Smooth muscle cell (in vitro differentiated cells): ENCODE results near the gene LUC7L3. TPM values are rescaled to one million over a fixed set of nuclear protein-coding genes. Genes with fewer than 3 reads are reported as not detected.

Source experiments
- DNase-seq: peaks from one replicate; lab custom pipeline; 2025; ENCODE audit not compliant: unreplicated experiment; lab: John Stamatoyannopoulos, UW
- H2AFZ ChIP-seq: fragments of 200-600 bp; sonication (generic); 2 replicates; pipeline ENCODE4 v1.6.0; 2016; ENCODE audit warnings: antibody characterized with exemption, low read depth, mild to moderate bottlenecking
- H3F3A ChIP-seq: fragments of 200-600 bp; sonication (generic); 2 replicates; pipeline ENCODE4 v1.6.0; 2017; ENCODE audit warnings: antibody characterized with exemption, low read depth
- H3K27ac ChIP-seq: fragments of 200-600 bp; sonication (generic); 2 replicates; pipeline ENCODE4 v1.5.1; 2016; ENCODE audit warnings: low read depth, mild to moderate bottlenecking
- H3K27me3 ChIP-seq: fragments of 200-600 bp; sonication (generic); 2 replicates; pipeline ENCODE4 v1.6.1; 2016; ENCODE audit warnings: low read depth, mild to moderate bottlenecking
- H3K36me3 ChIP-seq: fragments of 200-600 bp; sonication (generic); 2 replicates; pipeline ENCODE4 v1.5.1; 2016; ENCODE audit warnings: low read depth
- H3K4me1 ChIP-seq: fragments of 200-600 bp; sonication (generic); 2 replicates; pipeline ENCODE4 v1.5.1; 2016; ENCODE audit warnings: low read depth
- H3K4me2 ChIP-seq: fragments of 200-600 bp; sonication (generic); 2 replicates; pipeline ENCODE4 v1.6.0; 2016; ENCODE audit warnings: mild to moderate bottlenecking
- H3K4me3 ChIP-seq: fragments of 200-600 bp; sonication (generic); 2 replicates; pipeline ENCODE4 v1.5.1; 2016; ENCODE audit warnings: mild to moderate bottlenecking
- H3K79me2 ChIP-seq: fragments of 200-600 bp; sonication (generic); 2 replicates; pipeline ENCODE4 v1.6.0; 2016; ENCODE audit warnings: low read depth, mild to moderate bottlenecking
- H3K9ac ChIP-seq: fragments of 200-600 bp; sonication (generic); 2 replicates; pipeline ENCODE4 v1.6.0; 2016; ENCODE audit warnings: low read depth
- H3K9me3 ChIP-seq: fragments of 200-600 bp; sonication (generic); replicated peaks from 2 replicates; pipeline ENCODE4 v1.5.1; 2016; ENCODE audit warnings: low read depth
- H4K20me1 ChIP-seq: fragments of 200-600 bp; sonication (generic); 2 replicates; pipeline ENCODE4 v1.6.0; 2016; ENCODE audit warnings: low read depth
- WGBS: methylation state at CpG from one replicate; pipeline ENCODE4 v1.1.7; 2016; ENCODE audit warnings: low lambda C conversion rate; 5-methylcytosine and 5-hydroxymethylcytosine counted together
- polyA plus RNA-seq: library from polyadenylated mRNA; unstranded; fragments of >200 nt; fragmentation: Nextera tagmentation; extraction: Ambion mirVana; gene quantifications from 2 replicates; pipeline ENCODE4 v1.2.1, GENCODE V29; 2016
- total RNA-seq: library from RNA; depleted of rRNA; stranded (reverse); fragments of >200 nt; gene quantifications from 2 replicates; pipeline ENCODE4 v1.2.3, GENCODE V29; 2014
- TF ChIP-seq, protein P1 (sequence below): fragments of 200-600 bp; sonication (generic); IDR thresholded peaks from 2 replicates; pipeline ENCODE4 v1.5.1; 2017; ENCODE audit warnings: borderline replicate concordance, mild to moderate bottlenecking, antibody characterized with exemption; ENCODE audit not compliant: insufficient read depth, poor library complexity, severe bottlenecking

LUC7L3 gene
- total and polyA plus RNA-seq, 2 experiments from 2014 or later = 75.9 to 77.8 TPM

GRCh38 chr17:50731575-50732460 lies 12.4 kb downstream of the LUC7L3 start:
- TF ChIP-seq, protein P1, sequence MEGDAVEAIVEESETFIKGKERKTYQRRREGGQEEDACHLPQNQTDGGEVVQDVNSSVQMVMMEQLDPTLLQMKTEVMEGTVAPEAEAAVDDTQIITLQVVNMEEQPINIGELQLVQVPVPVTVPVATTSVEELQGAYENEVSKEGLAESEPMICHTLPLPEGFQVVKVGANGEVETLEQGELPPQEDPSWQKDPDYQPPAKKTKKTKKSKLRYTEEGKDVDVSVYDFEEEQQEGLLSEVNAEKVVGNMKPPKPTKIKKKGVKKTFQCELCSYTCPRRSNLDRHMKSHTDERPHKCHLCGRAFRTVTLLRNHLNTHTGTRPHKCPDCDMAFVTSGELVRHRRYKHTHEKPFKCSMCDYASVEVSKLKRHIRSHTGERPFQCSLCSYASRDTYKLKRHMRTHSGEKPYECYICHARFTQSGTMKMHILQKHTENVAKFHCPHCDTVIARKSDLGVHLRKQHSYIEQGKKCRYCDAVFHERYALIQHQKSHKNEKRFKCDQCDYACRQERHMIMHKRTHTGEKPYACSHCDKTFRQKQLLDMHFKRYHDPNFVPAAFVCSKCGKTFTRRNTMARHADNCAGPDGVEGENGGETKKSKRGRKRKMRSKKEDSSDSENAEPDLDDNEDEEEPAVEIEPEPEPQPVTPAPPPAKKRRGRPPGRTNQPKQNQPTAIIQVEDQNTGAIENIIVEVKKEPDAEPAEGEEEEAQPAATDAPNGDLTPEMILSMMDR = no peak
- H3K4me2 ChIP-seq = no peak overlapping the region

GRCh38 chr17:50735287-50735686 lies 15.9 kb downstream of the LUC7L3 start:
- H3K4me3 ChIP-seq = no peak overlapping the region
- H3K36me3 ChIP-seq = peaks cover 7% of the 10 kb centered on the region
- no peak overlapping the region for H2AFZ ChIP-seq
- H4K20me1 ChIP-seq = peaks cover 100% of the 10 kb centered on the region
- TF ChIP-seq, protein P1 = no peak
- WGBS = 94% methylated on average over 3 of the region's 3 CpGs
- peaks cover 7% of the 10 kb centered on the region for H3F3A ChIP-seq
- H3K79me2 ChIP-seq = peaks cover 100% of the 10 kb centered on the region
- H3K9ac ChIP-seq = no peak overlapping the region
- H3K4me2 ChIP-seq = no peak overlapping the region
- H3K9me3 ChIP-seq = no peaks in the 10 kb centered on the region
- DNase-seq = no peak
- H3K4me1 ChIP-seq = no peaks in the 10 kb centered on the region
- H3K27me3 ChIP-seq = no peaks in the 10 kb centered on the region
- no peak overlapping the region for H3K27ac ChIP-seq

More at GRCh38 chr17:50731575-50732460, 12.4 kb downstream of the LUC7L3 start:
- Histone ChIP-seq H3K79me2 (peaks cover 100% of the 10 kb centered on the region), H3K4me1 (no peaks in the 10 kb centered on the region), H3K9me3 (no peaks in the 10 kb centered on the region), H4K20me1 (peaks cover 100% of the 10 kb centered on the region), H3K27ac (peak overlapping the region; percentile 46), H3K27me3 (no peaks in the 10 kb centered on the region), H3K36me3 (peaks cover 2% of the 10 kb centered on the region), H3F3A (peaks cover 7% of the 10 kb centered on the region), H2AFZ (no peak overlapping the region), H3K4me3 (no peak overlapping the region), H3K9ac (no peak overlapping the region)
- 70% methylated on average over 7 of the region's 7 CpGs for WGBS
- no peak for DNase-seq

GRCh38 chr17:50737118-50737698 lies 17.8 kb downstream of the LUC7L3 start:
- Histone ChIP-seq H3K4me3 (no peak overlapping the region), H4K20me1 (peaks cover 99% of the 10 kb centered on the region), H3K36me3 (peaks cover 22% of the 10 kb centered on the region), H3K27me3 (no peaks in the 10 kb centered on the region), H3K4me2 (no peak overlapping the region), H3K9me3 (no peaks in the 10 kb centered on the region), H3F3A (no peaks in the 10 kb centered on the region), H2AFZ (no peak overlapping the region), H3K9ac (no peak overlapping the region), H3K27ac (no peak overlapping the region), H3K4me1 (no peaks in the 10 kb centered on the region), H3K79me2 (peaks cover 89% of the 10 kb centered on the region)
- no peak for DNase-seq
- TF ChIP-seq, protein P1 = no peak
- 85% methylated on average over 2 of the region's 2 CpGs for WGBS
